Tibial artery (tissue), 4 donors: ENCODE data around the gene ADARB1.
A peak's percentile ranks its signal among the peaks of the same experiment; 100 is the strongest.

ENCODE experiments used
- DNase-seq, 2 donors: peaks; one replicate each; pipeline ENCODE4 v3.0.0-alpha.2; 2019
- H3K27ac ChIP-seq, 2 donors: fragments of 200-600 bp; sonication (generic) in 1 of 2; 1 replicate in 1 of 2; 2 replicates in 1 of 2; pipeline ENCODE4 v1.5.1; 2018 to 2019; ENCODE audit warnings: mild to moderate bottlenecking in 1 of 2
- H3K27me3 ChIP-seq, 2 donors: fragments of 200-600 bp; sonication (generic) in 1 of 2; one replicate each; pipeline versions ENCODE4 v1.5.1 to v1.6.0; 2016 to 2019
- H3K36me3 ChIP-seq, 3 donors: fragments of 200-600 bp; sonication (generic) in 2 of 3; one replicate each; pipeline ENCODE4 v1.5.1; 2016 to 2019; ENCODE audit warnings: mild to moderate bottlenecking in 2 of 3
- H3K4me1 ChIP-seq, 4 donors: fragments of 200-600 bp; sonication (generic) in 2 of 4; 1 replicate in 3 of 4; 2 replicates in 1 of 4; pipeline ENCODE4 v1.5.1; 2016 to 2019
- H3K4me3 ChIP-seq, 2 donors: fragments of 200-600 bp; sonication (generic) in 1 of 2; 1 replicate in 1 of 2; 2 replicates in 1 of 2; pipeline ENCODE4 v1.5.1; 2018 to 2019; ENCODE audit warnings: mild to moderate bottlenecking in 2 of 2
- H3K9me3 ChIP-seq, 3 donors: fragments of 200-600 bp; sonication (generic) in 1 of 3; one replicate each; pipeline ENCODE4 v1.5.1; 2016 to 2019
- intact Hi-C: fragments of 100-400 bp; cut with DNase I; formaldehyde crosslinking; loops from one replicate; pipeline ENCODE4 v1.15.0; 2023; ENCODE audit warnings: low total_unique reads
- TF ChIP-seq, protein P1 (sequence below), 2 experiments: fragments of 200-600 bp in 1 of 2; fragments of 450-650 bp in 1 of 2; IDR thresholded peaks; one replicate each; pipeline ENCODE4 v1.5.1; 2017 to 2019; ENCODE audit warnings: antibody characterized with exemption in 2 of 2, mild to moderate bottlenecking in 1 of 2, moderate library complexity in 1 of 2

Gene ADARB1

DNA sequence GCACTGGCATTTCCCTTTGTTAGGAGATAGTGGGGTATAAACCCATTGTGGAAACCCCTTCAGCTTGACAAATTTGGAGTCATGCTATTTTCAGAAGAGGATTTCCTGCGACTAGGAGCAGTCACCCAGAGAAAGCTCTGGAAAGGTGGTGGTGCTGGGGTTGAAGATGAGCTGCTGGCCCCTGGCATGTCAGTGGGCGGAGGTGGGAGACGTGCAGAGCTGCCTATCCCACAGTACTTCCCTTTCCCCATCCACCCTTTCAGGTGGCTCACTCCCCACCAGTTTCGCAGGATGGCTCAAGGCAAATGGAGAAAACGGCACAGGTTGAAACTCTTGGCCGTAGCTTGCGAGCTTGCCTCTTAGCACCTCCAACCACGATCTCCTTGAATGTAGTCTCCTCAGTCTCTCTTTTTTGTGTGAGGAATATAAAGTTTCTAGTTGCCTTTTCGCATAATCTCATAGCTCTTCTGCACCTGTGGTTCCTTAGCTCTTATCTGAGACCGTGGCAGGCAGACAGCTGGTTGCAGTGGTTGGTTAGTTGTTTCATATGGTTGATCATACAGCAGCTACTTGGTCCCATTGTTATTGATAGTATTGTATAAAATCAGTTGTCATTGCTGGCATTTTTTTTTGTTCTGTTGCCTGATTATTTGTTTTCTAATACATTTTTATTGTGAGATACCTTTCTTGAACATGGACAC lies 48.2 kb downstream of the ADARB1 start:
- Histone ChIP-seq H3K36me3 (peaks cover 3 to 15% (median 9%) of the 10 kb centered on the region in 3 donors), H3K27me3 (no peaks in the 10 kb centered on the region), H3K9me3 (no peaks in the 10 kb centered on the region), H3K4me3 (no peak overlapping the region), H3K4me1 (peaks cover 0 to 91% (median 36%) of the 10 kb centered on the region in 4 donors), H3K27ac (peak overlapping the region; percentile 54 to 66)
- intact Hi-C loops, result no loop called here
- no peak for DNase-seq
- TF ChIP-seq, protein P1, sequence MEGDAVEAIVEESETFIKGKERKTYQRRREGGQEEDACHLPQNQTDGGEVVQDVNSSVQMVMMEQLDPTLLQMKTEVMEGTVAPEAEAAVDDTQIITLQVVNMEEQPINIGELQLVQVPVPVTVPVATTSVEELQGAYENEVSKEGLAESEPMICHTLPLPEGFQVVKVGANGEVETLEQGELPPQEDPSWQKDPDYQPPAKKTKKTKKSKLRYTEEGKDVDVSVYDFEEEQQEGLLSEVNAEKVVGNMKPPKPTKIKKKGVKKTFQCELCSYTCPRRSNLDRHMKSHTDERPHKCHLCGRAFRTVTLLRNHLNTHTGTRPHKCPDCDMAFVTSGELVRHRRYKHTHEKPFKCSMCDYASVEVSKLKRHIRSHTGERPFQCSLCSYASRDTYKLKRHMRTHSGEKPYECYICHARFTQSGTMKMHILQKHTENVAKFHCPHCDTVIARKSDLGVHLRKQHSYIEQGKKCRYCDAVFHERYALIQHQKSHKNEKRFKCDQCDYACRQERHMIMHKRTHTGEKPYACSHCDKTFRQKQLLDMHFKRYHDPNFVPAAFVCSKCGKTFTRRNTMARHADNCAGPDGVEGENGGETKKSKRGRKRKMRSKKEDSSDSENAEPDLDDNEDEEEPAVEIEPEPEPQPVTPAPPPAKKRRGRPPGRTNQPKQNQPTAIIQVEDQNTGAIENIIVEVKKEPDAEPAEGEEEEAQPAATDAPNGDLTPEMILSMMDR (IDR thresholded peaks at IDR 0.05), result no peak

DNA sequence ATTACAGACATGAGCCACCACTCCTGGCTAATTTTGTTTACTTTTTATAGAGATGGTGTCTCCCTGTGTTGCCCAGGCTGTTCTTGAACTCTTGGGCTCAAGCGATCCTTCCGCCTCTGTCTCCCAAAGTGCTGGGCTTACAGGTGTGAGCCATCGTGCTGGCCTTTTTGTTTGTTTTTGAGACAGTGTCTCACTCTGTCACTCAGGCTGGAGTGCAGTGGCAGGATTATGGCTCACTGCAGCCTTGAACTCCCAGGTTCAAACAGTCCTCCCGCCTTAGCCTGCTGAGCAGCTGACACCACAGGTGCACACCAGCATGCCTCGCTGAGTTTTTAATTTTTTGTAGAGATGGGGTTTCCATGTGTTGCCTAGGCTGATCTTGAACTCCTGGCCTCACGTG lies 49.1 kb downstream of the ADARB1 start:
- Histone ChIP-seq H3K4me3 (no peak overlapping the region), H3K4me1 (peaks cover 0 to 97% (median 43%) of the 10 kb centered on the region in 4 donors), H3K27ac (peak overlapping the region; percentile 29 to 66), H3K9me3 (no peaks in the 10 kb centered on the region), H3K27me3 (no peaks in the 10 kb centered on the region), H3K36me3 (peaks cover 3 to 14% (median 9%) of the 10 kb centered on the region in 3 donors)
- no peak for DNase-seq
- intact Hi-C loops, result no loop called here
- TF ChIP-seq, protein P1 (IDR thresholded peaks at IDR 0.05), result no peak

DNA sequence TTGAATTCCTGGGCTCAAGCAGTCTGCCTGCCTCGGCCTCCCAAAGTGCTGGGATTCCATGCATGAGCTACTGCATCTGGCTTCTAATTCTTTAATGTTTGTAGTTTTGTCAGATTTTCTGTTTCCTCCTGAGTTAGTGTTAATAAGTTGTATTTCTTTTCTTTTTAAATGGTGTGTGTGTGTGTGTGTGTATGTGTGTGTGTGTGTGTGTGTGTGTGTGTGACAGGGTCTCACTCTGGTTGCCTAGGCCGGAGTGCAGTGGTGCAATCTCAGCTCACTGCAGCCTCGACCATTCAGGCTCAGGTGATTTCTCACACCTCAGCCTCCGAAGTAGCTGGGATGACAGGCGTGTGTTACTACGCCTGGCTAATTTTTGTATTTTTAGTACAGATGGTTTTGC lies 50.2 kb downstream of the ADARB1 start:
- no peaks in the 10 kb centered on the region for H3K9me3 ChIP-seq
- DNase-seq, result no peak
- no peak overlapping the region for H3K4me3 ChIP-seq
- H3K4me1 ChIP-seq, result peaks cover 0 to 97% (median 55%) of the 10 kb centered on the region in 4 donors
- H3K27ac ChIP-seq, result peak overlapping the region; percentile 2 to 77
- TF ChIP-seq, protein P1 (IDR thresholded peaks at IDR 0.05), result no peak
- intact Hi-C loops, result no loop called here
- no peaks in the 10 kb centered on the region for H3K27me3 ChIP-seq
- H3K36me3 ChIP-seq, result peaks cover 0 to 14% (median 9%) of the 10 kb centered on the region in 3 donors

DNA sequence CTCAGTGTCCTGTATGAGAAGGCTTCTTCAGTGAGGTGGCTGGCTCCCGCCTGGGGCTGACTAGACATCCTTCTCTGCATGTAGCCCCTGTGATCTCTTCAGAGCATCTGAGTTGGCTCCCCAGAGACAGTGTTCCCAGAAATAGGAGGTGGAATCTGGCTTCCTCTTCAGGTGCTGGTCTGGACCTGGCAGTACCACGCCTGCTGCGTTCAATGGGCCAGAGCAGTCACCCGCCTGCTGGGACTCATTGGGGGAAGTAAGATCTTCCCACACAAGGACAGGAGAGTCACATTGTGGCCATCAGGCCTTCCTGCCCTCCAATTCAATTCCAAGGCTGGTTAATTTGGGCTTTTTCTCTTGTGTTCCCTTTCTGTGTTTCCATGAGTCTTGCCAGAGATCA lies 51.0 kb downstream of the ADARB1 start:
- Histone ChIP-seq H3K4me3 (no peak overlapping the region), H3K36me3 (peaks cover 0 to 13% (median 9%) of the 10 kb centered on the region in 3 donors), H3K27ac (peak overlapping the region; percentile 2 to 77), H3K9me3 (no peaks in the 10 kb centered on the region), H3K27me3 (no peaks in the 10 kb centered on the region), H3K4me1 (peaks cover 0 to 96% (median 58%) of the 10 kb centered on the region in 4 donors)
- DNase-seq, result no peak
- intact Hi-C loops, result loop anchor here (5.0 kb wide), 1 partner anchor 43 kb away; no protein-coding TSS in a partner anchor
- TF ChIP-seq, protein P1 (IDR thresholded peaks at IDR 0.05), result no peak

DNA sequence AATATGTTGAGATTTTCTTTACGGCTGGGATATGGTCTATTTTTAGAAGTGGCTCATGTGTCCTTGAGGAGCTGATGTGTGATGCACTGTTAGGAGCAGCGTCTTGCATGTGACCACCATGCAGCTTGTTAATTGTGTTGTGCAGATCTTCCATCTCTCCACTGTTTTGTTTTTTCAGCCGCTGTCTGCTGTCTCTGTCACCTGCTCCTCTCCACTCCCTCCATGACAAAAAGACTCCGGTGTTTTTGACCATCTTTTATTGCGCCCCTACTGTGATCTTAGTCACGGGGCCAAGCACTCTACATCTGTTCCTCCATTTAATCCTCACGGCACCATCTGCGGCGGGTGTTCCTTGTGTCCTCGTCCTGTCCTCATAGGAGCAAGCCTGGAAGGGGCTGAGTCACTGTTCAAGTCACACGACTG lies 51.8 kb downstream of the ADARB1 start:
- H3K9me3 ChIP-seq, result no peaks in the 10 kb centered on the region
- H3K36me3 ChIP-seq, result peaks cover 0 to 10% (median 9%) of the 10 kb centered on the region in 3 donors
- peaks cover 0 to 96% (median 61%) of the 10 kb centered on the region in 4 donors for H3K4me1 ChIP-seq
- intact Hi-C loops, result loop anchor here (5.0 kb wide), 1 partner anchor 44 kb away; no protein-coding TSS in a partner anchor
- H3K27me3 ChIP-seq, result no peaks in the 10 kb centered on the region
- peak overlapping the region; percentile 77 to 80 for H3K27ac ChIP-seq
- no peak for DNase-seq
- H3K4me3 ChIP-seq, result no peak overlapping the region
- TF ChIP-seq, protein P1 (IDR thresholded peaks at IDR 0.05), result no peak
